GM12801 (cell line): ENCODE results near the gene BTBD2.

Source experiments
- CTCF ChIP-seq: IDR thresholded peaks from one replicate; pipeline ENCODE4 v1.5.1; 2011; ENCODE audit warnings: control low read depth; ENCODE audit not compliant: insufficient read length; ENCODE audit errors: extremely low read depth

BTBD2 gene

GRCh38 chr19:1986357-1987162, 29.0 kb downstream of the BTBD2 start:
- TF ChIP-seq CTCF: no peak

GRCh38 chr19:1985588-1986356, 29.7 kb downstream of the BTBD2 start:
- TF ChIP-seq CTCF: no peak

- TF ChIP-seq CTCF: no peak
These were observed 31.2 kb downstream of the BTBD2 start for GRCh38 chr19:1984357-1984756.

GRCh38 chr19:1981253-1981652, 34.3 kb downstream of the BTBD2 start:
- no peak for TF ChIP-seq CTCF

- no peak for TF ChIP-seq CTCF
These were observed 34.7 kb downstream of the BTBD2 start for GRCh38 chr19:1980809-1981181.

- TF ChIP-seq CTCF: no peak
These were observed 35.3 kb downstream of the BTBD2 start for GRCh38 chr19:1980091-1980808.

- TF ChIP-seq CTCF: no peak
These were observed 35.9 kb downstream of the BTBD2 start for GRCh38 chr19:1979642-1980041.
